Fibroblast of skin of scalp (primary cell): ENCODE data around the gene C8B.

Experiments used
- DNase-seq: peaks from one replicate; pipeline ENCODE4 v3.0.0-alpha.2; 2013

The C8B gene

DNA sequence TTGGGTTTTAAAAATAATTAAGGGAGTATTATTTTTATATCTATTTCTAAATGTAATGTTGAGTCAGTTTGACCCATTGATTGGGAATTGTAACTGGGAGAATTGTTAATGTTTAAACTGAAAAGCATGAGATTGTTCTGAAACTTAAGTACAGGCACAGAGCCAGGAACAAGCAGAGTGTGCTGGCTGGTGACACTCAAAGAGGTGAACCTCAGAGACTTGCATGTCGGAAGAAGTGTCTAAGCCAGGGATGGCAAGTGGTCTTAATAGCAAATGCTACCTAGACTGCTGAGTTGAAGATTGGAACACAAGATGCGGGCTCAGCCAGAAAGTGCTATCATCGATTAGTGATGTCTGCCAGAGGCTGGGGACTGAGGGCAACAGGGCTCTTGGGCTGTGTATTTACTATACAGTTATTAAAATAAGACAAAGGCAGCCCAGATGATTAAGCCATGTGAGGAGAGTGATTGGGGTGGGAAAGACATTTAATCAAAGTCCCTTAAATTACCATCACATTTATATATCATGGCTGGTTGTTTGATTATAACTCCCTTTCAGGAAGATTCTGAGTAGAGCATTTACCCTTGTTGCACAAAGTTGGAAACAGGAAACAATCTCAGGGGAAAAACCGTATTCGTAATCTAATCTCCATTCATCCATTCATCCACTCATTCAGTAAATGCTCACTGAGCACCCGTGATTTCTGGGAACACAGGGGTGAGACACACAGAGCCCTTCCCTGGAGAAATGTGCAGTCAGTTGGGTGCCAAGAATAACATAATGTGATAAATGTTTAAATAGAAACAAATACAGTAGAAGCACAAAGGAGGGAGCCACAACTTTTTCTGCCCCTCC, 68.4 kb downstream of the C8B start:
- no peak for DNase-seq

DNA sequence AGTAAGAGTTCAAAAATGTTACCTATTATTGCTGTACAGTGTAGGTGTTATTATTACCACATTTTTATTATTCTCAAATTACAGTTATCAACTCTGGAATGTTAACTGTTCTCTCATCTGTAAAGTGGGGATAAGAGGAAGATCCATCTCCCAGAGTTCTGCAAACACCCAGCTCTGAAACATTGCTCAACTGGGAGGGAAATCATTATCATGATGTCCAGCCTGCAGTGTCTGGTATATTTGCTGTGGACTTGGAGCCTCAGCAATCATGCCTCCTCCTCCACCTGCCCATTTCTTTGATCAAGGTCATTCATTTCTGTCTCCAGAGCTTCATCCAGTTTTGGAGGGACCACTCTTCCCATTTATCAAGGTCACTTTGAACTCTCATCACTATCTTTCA, 71.8 kb downstream of the C8B start:
- DNase-seq = no peak

DNA sequence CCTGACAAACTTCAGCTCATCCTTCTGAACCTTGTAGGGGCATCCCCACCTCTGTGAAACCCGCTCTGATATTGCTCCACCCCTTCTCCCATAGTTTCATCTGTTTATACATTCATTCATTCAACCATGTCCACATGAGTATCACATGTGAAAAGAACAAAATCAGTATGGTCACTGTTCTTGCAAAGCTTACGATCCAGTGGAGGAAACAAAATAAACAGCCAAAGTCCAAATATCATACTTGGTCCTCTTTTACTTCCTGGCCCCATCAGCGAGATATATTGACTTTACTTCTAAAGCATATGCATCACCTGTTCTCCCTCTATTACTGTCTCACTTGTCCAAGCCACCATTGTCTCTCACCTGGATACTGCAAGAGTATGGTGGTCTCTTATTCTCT, 75.6 kb downstream of the C8B start:
- no peak for DNase-seq

DNA sequence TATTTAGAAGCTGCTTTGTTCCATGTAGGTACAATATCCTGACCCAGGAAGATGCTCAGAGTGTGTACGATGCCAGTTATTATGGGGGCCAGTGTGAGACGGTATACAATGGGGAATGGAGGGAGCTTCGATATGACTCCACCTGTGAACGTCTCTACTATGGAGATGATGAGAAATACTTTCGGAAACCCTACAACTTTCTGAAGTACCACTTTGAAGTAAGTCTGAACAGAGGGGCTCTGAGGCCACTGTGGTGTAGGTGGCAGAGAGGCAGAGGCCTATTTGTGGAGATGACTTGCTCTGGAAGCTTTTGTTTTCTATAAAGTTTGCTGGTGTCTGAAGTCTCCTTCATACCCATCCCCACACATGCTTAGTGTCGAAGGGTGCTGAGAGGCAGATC, 84.4 kb downstream of the C8B start:
- no peak for DNase-seq

DNA sequence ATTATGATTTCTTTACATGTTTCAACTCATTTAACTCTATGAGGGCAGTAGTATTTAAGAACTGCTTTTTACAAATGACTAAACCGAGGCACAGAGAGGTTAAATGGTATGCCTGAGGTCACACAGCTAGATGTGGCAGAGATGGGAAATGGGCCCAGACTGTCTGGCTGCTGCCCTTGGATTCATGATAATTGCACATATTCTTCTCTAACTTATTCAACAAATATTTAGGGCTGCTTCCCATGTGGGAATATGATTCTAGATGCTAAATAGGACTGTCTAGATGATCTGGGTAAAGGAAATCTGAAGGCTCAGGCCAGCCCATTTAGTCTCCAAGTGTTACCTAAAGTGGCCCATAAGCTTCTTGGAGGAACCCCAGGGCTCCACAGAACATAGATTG, 85.0 kb downstream of the C8B start:
- no peak for DNase-seq
